Keratinocyte (primary cell): Measurements from ENCODE around the gene PHLDB3.

ENCODE experiments used
- CTCF ChIP-seq, 3 experiments: IDR thresholded peaks in 1 of 3; conservative IDR thresholded peaks in 1 of 3; optimal IDR thresholded peaks in 1 of 3; 2 replicates in 2 of 3; 3 replicates in 1 of 3; pipeline versions ENCODE3 to v1.5.1; 2011; ENCODE audit warnings: low read length in 3 of 3, mild to moderate bottlenecking in 3 of 3, moderate library complexity in 2 of 3, control low read depth in 1 of 3, inconsistent platforms in 1 of 3; ENCODE audit not compliant: insufficient read depth in 2 of 3; ENCODE audit errors: extremely low read depth in 1 of 3
- EZH2 ChIP-seq: IDR thresholded peaks from one replicate; pipeline ENCODE4 v1.6.1; 2012; ENCODE audit warnings: inconsistent platforms, mild to moderate bottlenecking, low read length, moderate library complexity

GRCh38 chr19:43534305-43534815 is 29.8 kb upstream of the PHLDB3 start:
- TF ChIP-seq CTCF (optimal IDR thresholded peaks at IDR 0.05 in 1 of 3, IDR thresholded peaks at IDR 0.05 in 1 of 3, conservative IDR thresholded peaks at IDR 0.05 in 1 of 3; ENCODE audit: extremely low read depth in 1 of 3, insufficient read depth in 2 of 3, low read length in 3 of 3) (no peak), EZH2 (no peak)
